IPS-NIHi11 (cell line): ENCODE measurements around the gene MSI2.

ENCODE experiments used
- DNase-seq: peaks from one replicate; pipeline ENCODE4 v3.0.0; 2012; ENCODE audit warnings: mixed read lengths, low spot score

MSI2 gene

DNA sequence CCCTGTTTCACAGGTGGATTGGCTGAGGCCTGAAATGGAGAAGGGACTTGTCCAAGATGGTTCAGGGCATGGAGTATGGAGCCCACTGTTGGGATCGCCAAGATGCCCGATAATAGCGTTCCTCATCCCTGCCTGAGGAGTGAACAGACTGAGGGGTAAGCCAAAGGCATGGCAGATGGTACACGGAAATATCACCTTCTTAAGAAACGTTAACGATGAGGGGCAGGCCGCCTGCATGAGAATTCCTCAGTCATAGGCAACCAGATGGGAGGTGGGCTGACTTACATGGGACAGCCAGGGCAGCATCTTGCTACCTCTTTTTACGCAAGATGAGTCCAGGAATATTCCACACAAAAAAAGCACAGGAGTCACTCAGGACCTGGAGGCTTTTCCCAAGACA lies 300.7 kb downstream of the MSI2 start:
- no peak for DNase-seq

DNA sequence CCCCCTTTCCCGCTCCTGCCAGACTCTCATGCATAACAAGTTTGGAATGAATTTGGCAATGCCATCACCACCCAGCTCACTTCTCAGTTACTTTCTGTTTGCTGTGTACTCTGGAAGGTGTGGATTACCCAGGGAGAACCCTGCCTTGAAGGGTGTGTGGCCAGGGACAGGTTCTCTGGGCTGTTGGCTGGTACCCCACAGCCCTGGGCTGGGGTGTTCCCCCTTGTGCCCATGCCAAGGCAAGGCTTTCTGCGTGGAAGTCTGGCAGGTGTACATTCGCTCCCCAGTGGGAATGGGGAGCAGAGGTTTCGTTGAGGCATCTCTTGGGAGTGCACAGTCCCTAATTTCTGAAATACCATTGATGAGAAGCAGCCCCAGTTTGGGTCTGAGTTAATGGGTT lies 301.1 kb downstream of the MSI2 start:
- no peak for DNase-seq

DNA sequence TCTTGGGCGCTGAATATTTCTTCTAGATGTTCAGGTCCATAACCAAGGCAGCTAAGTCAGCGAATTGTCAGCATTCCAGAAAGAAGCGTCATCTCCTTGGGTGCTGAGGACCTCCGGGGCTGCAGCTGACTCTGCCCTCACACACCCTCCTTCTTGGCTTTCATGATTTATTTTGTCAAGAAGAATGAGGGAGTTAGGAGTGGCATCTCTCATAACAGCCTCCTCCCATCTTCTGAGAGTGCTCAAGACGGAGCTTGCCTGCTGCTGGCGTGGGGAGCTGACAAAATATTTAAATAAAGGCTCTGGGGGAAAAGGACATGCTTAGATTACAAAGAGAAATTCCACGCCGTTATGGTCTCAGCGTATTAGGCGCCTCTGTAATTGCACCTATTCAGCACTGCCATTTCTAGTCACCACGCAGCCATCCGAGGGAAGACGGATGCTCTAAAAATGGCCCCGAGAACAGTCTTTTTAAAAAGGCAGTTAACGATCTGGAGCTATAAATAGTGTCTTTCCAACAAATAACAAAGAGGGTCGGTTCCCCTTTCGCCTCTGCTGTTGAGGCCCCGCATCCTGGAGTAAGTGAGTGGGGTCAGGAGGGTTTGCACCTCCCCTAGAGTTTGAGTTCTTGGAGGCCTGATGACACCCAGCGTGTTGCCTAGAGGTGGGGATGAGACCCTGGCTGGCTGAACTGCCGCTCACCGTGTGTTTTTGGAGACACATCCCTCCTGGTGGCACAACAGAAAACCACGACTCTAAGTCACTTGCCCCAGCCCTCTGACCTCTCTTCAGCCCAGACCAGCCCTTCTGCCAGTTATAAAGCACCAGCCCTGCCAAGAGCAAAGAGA lies 301.7 kb downstream of the MSI2 start:
- DNase-seq, result no peak

DNA sequence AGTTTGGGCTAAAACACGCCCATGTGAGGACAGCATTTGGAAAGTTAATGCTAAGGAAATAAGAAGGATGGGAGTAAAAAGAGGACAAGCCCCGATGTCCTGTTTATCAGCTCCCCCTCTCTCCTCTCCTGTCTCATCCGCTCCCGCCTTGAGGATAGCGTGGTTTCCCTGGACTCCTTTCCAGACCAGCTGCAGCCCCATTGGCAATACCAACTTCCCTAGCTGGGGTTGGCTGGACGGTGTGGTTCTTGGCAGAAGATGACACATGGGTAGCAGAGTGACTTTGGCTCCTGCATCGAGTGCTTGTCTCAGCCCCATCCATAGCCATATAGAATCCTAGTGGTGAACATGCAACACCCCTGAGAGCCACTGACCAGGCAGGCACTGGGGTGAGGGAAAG lies 302.9 kb downstream of the MSI2 start:
- no peak for DNase-seq

DNA sequence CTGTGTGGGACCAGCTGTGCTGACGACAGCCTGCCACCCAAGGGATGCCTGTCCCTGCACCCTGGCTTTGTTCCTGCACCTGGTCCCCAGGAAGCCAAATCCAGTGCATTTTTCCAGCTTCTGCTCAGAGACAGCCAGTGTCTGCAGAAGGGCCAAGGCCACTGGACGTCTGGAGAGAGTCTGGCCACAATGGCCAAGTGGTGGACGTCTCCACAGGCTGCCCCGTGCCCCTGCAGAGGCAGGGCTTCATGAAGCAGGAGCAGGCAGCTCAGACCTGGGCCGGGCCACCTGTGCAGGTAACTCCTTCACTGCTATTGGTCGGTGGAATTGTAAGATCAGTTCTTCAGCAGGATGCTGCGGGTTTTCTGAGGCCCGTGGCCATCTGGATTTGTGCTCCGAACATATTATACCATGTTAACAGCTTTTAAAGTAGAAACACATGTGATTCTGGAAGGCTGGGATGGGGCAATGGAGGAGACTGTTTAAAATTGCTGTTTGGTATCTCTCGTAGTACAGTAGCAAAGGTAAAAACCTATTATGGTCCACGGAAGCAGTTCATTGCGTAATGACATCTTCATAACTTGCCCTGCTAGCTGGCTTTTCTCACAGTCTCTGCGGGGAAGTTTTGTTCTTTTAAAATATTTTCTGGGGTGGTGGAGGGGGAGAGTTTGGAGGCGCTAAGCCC lies 303.5 kb downstream of the MSI2 start:
- no peak for DNase-seq

DNA sequence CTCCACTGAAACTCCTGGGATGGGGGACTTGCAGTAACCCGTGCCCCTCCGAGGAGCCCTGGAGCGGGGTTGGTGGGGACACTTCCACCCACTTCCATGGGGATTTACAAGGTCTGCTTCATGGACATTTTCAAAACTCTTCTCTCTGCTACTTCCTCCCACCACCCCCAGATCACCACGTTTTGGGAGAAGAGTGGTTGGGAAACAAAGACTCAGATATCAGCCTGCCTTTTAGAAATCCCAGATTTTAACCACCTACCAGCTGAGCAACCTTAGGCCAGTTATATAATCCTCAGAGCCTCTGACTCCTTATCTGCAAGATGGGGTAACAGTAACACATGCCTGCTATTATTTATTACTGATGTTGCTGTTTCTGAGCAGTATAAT lies 304.0 kb downstream of the MSI2 start:
- DNase-seq, result no peak

DNA sequence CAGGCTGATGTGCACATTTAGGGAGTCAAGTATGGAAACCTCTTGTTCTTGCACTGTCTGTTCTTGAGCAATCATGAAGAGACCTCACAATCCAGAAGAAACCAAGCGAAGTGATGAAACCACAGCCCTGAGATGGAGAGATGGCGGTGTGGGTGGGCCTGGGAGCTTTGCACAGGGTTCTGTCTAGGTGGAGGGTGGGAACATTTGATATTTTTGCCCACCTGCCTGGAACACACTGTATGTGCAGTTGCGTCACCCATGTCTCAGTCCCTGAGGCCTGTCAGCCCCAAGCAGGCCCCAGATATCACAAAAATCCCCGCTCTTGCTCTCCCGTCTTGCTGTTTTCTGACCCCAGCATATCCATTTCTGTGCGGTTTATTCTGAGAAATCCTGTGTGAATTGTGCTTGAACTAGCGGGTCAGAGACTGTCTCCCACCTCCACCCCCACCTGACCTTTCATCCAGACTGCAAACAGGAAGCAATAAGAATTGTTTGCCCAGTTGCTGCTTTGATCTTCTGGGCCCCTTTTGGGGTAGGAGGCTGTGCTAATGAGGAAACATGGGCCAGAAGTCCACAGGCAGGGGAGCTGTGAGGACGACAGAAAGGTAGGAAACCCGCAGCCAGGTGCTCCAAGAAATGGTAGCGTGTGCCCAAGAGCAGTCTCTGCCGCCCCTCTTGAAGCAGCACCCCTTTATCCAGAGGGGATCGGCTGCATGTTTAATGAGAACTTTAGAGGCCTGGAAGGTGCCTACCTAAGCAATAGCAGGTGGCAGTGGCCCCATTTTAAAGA lies 304.9 kb downstream of the MSI2 start:
- DNase-seq, result no peak

DNA sequence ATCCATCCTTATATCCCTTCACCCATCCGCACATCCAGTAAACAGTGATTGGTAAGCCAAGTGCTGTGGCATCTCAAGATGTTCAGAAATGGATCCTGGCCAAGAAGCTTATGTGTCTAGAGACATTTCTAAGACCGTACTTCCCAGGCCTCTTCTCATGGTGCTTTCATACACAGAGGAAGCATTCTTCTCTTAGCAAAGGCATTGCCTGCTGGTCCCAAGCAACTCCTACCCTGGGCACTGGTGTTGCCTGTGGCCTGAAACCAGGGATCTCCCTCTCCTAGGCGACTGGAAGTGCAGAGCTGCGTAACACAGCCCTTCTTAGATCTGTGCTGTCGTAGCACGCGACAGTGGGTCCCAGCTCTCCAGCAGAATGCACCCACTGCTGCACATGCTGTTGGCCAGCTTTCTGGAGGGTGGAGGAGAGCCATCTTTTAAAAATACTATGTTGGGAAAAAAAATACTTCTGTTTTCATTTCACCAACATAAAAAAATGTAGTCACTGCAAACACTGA lies 305.9 kb downstream of the MSI2 start:
- DNase-seq, result no peak

DNA sequence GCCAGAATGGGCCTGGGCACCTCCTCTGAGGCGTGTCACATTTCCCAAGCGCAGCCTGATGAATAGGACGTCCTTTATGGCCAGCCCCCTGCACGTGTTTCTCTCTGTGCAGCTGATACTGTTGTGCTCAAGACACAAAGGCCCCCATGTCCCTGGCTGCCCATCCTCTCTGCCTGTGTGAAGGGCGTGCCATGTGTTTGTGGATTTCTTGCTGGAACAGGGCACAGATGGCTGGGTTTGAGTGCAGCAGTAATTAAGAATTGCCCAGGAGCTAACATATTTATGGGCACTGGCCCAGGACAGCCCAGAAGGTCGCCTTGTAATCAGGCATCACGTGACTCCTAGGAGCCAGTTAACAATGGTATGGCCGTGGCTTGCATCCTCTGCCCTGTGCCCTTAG lies 307.6 kb downstream of the MSI2 start:
- DNase-seq, result no peak

DNA sequence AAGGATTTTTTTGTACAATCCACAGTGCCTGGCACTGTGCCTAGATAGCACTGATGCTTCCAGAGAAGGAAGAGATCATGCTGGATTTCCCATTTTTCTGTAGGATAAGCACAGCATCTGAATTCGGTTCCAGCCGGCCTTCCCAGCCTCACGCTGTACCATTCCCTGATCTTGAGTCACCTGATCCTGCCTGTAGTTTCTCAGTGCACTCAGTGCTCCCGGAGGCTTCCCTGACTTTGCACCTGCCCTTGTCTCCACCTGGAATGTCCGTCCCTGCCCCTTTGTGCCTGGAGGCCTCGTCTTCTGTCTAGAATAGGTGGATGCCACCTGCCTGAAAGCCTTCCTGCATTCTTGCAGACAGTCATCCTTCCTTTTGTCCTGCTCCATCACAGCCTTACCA lies 308.9 kb downstream of the MSI2 start:
- no peak for DNase-seq

DNA sequence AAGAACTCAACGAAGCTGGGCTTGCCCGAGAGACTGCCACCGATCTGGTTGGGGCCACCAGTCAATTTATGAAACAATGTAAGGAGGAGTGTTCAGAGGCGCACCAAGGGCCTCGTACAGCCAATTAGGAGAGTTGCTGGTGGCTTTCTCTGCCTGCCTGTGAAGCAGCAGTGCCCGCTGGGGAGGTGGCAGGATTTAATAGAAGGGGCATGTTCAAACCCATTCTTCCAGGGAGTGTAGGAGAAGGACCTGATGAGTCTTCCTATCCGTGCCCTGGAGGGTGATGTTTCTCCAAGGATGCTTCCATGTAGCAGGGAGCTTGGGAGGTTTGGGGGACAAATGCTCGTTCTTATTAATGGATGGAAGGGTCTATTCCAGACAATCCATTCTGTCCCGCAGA lies 310.4 kb downstream of the MSI2 start:
- DNase-seq, result no peak

DNA sequence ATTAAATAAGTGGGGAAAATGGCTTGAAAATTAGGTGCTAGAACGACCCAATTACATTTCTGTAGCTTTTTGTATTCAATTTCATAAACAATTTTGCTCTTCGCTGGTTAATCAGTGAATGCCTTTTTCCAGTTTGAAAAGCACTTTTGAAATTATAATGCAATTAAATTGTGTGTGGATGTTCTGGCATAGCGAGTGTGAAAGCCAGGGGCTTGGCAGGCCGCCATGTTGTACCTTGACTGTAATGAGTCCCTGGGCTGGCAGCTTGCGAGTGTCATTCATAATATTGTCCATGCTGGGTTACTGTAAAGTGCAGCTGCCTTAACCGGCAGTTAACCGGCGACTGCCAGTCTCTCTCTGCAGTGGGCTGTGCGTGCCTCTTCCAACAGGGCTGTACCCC lies 310.9 kb downstream of the MSI2 start:
- DNase-seq, result no peak

DNA sequence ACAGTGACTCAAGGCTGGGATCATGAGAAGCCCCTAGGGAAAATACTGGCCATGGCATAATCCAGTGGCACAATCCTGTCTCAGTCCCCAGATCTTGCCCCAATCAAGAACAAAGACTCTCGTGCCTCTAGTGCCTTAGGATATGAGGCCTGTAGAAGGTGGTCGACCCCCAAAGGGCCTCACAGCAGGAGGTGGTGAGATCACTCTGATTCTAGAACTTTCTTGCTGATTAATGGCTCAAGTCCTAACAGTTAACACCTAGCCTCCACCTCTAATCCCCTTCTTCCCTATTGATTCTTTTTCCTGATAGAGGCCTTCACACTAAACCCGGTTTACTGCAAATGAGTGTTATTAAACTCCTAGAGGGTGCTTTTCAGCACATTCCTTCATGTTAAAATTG lies 312.0 kb downstream of the MSI2 start:
- no peak for DNase-seq

DNA sequence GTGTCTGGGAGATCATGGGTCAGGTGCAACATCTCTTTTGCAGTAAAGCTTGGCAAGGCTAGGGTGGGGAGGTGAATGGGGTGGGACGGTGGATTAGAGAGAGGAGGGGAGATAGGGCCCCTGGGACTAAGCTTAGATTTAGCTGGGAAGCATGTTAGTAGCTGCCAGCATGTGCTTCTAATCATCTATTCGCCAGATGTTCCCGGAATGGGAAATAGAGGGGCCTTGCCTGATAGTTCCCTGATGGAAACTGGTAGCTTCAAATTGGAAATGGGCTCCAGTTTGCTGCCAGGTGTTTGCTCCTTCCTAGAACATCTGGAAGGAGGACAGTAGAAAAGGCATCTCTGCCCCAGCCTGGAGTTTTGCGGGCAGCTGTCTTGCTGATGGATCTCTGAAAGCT lies 312.7 kb downstream of the MSI2 start:
- DNase-seq, result no peak

DNA sequence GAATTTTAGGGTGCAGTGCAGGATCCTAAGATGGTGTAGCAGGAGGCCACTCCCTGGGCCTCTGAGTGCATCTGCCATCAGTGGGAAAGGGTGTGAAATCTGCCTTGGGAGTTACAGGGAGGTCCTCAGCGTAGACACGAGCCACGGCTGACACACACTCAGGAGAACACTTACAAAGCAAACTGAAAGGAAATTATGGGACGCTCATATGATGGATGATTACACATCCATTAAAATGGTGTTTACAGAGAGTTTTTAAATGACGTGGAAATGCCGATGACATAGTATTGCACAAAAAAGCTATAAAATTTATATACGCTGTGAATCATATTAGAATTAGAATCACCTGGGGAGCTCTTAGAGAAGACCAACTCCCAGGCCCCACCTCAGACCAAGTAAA lies 313.5 kb downstream of the MSI2 start:
- DNase-seq, result no peak

DNA sequence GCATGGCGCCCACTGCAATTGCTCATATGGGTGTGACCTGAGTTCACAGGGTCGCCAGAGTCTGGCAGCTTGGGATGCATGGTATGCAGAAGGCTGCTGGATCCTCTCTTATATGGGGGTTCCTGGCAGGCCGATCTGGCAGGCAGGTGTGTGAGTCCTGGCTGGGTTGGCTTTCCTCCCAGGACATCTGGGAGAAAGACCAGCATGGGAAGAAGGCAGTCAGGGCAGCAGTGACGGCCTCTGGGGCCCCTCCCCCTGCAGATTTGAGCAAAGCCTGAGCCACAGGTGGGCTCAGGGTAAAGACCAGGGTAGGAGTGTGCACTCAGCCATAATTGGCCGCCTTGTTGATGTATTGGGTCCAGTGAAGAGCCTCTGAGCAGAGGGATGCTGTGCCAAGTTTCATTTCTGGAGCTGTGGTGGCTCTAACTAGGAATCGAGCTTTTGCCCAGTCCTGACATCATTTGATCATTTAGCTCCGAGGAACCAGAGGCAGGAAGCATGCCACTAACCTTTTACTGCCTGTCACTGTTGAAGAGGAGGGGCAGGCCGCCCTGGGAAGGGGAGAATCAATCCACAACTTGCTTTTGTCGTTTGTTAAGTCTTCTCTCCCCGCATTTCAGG lies 314.5 kb downstream of the MSI2 start:
- no peak for DNase-seq

DNA sequence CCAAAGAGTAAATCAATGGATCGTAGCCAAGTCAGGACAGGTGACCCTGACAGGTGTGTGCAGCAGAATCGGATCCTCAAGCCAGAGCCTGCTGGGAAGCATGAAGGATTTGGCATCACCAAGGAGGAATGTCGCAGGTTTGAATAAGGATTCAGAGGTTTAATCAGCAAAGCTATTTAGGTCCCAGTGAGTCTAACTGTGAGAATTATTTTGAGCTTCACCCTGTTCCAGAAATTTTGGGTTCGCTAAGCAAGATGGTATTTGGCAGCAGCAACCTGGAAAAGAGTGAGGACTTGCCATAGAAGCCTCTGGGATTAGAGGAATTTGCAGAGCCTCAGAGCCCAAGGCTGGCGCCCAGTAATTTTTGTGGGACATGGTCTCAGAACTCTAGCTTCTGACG lies 315.7 kb downstream of the MSI2 start:
- no peak for DNase-seq

DNA sequence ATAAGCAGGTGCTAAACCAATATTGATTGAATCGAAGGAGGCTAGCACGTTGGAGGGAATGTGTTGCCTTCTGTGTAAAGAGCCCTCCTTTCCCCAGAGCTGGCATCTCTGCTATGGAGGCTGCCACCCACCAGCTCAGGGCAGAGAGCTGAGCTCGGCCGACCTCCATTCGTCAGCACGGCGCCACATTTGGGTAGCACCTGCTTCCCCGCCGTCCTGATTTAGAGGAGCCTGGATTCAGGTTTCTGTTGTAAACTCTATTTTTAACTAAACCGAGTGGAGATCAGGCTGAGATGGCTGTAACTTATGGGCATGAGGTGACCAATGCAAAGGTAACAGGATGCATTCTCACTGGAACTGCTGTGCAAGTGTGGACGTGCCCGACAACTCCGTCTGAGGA lies 316.3 kb downstream of the MSI2 start:
- DNase-seq, result no peak

DNA sequence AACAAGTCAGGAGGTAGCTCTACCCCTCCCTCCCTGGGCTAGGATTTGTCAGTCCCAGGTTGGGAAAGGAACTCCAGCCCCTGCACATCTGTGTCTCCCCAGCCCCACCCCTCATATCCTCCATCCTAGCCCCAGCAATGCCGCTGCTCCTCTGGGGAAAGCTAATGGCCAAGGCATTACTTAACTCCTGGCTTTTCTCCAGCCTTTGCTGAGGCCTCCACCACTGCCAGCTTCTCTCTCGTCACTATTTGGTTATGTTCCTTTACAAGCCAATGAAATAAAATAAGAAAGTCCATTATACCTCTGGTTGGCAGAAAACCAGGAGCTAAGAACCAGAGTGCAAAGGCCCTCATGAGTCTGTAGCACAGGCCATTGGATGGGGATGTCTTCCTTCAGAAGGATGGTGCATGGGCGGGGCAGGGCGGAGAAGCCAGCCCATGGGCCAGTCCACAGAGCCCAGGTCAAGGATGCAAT lies 317.8 kb downstream of the MSI2 start:
- DNase-seq, result no peak

DNA sequence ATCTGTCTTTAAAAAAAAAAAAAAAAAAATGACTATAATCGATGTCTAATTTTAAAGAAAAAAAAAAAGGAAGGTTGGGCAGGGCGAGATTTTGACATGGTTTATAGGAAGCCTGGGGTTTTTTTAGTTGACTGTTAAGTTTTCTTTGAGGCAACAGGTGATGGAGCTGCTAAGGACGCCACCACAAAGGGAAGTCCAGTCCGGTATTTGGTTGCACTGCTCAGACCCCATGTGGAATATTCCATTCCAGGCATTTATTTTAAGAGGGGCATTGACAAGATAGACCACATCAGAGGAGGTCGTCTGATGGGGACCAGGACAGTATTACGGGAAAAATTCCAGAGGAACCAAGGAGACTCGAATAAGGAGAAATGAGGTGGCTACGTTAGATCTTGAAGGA lies 320.4 kb downstream of the MSI2 start:
- no peak for DNase-seq

DNA sequence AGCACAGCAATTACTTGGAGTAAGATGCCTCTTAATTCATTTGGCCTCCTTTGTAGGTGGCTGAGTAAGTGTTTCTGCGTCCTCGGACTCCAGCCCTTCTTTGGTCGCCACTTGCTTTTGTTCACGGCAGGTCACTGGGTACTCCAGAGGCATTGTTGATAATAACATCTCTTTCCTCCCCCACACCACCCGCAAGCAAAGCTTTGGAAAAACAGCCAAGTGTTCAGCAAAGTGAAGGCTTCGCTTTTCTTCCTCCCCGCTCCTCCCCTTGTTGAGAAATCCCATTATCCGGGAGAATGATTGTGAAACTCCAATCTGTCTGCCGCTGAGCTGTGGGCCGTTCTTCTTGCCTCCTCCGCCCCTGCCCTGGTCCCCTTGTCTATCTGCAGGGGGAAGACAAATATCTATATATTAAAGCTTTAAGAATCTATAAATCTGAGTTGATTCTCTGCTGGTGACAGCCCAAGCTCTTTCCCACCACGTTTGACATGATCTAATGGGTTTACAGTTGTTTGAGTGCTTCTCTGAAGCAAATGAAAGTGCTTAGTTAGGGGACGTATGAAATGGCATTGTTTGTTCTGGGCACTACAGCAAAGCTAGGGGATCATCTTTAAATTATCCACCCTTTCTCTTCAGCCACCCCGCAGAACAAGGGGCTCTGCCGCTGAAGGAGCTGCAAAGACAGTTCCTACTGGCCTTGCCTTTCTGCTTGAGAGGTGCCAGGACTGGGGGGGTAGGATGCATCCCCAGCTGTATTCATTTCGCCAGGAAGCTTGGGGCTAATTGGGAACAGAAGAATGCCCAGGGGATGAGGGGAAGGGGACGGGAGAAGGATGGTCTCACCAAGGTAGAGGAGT lies 321.7 kb downstream of the MSI2 start:
- DNase-seq, result peak; percentile 26
